ENCODE data around the gene DNAJC22. TPM values are rescaled to one million over a fixed set of nuclear protein-coding genes. Genes with fewer than 3 reads are reported as not detected.

DNAJC22 gene
- 11.9 and 12.7 TPM in 2 replicates for total RNA-seq

GRCh38 chr12:49346659-49347310 lies at the start of gene DNAJC22:
TSS of gene DNAJC22 (plus strand) at chr12:49346888. CDS start at chr12:49348873, 1,985 bp downstream.

GRCh38 chr12:49322708-49323523 lies 23.8 kb upstream of the DNAJC22 start, which contains the start of gene TROAP:
TSS of gene TROAP (plus strand) at chr12:49323255. CDS start at chr12:49323609, 354 bp downstream.

GRCh38 chr12:49336645-49337584 lies 9.8 kb upstream of the DNAJC22 start, which contains the start of gene C1QL4:
TSS of gene C1QL4 (minus strand) at chr12:49337188. CDS start at chr12:49336477, 711 bp downstream.

GRCh38 chr12:49367381-49368239 lies 20.9 kb downstream of the DNAJC22 start, which contains the start of gene SPATS2:
TSS of gene SPATS2 (plus strand) at chr12:49367462. CDS start at chr12:49461013, 93,551 bp downstream.

Other genes starting within 250 kb of the DNAJC22 start
- 60.3 and 97.7 TPM in 2 replicates for gene LMBR1L, start 236.0 kb upstream of the DNAJC22 start, total RNA-seq
- gene TUBA1B, start 215.5 kb upstream of the DNAJC22 start, total RNA-seq, result 4,951 and 5,972 TPM in 2 replicates
- gene TUBA1A, start 157.8 kb upstream of the DNAJC22 start, total RNA-seq, result 1,622 and 1,849 TPM in 2 replicates
- gene TUBA1C, start 81.8 kb upstream of the DNAJC22 start, total RNA-seq, result 1,437 and 1,599 TPM in 2 replicates
- gene PRPH, start 51.7 kb upstream of the DNAJC22 start, total RNA-seq, result not detected in 2 replicates
- gene TROAP, start 23.6 kb upstream of the DNAJC22 start, total RNA-seq, result 24.2 and 25.2 TPM in 2 replicates
- gene C1QL4, start 9.7 kb upstream of the DNAJC22 start, total RNA-seq, result 0.58 and 0.89 TPM in 2 replicates
- 36.6 and 39.5 TPM in 2 replicates for gene SPATS2, start 20.6 kb downstream of the DNAJC22 start, total RNA-seq
- 0.29 and 0.35 TPM in 2 replicates for gene KCNH3, start 192.1 kb downstream of the DNAJC22 start, total RNA-seq
- 67.2 and 91.1 TPM in 2 replicates for gene MCRS1, start 221.3 kb downstream of the DNAJC22 start, total RNA-seq